Measurements from ENCODE around the gene RAD50. TPM values are rescaled to one million over a fixed set of nuclear protein-coding genes. Genes with fewer than 3 reads are reported as not detected.
"Not testable (repeated sequence)": the region's sequence is repeated elsewhere in the genome, so short reads cannot be mapped to it uniquely, and the experiment has no call there.

Gene RAD50
- total RNA-seq, 1 donor from 2014 or later, result 37.0 TPM

- DNase-seq (no peak), ATAC-seq (no peak)
- intact Hi-C loops (cut with micrococcal nuclease), result no loop called here
Observed at GRCh38 chr5:132684922-132685720, 128.3 kb downstream of the RAD50 start.

- no peak for ATAC-seq
- intact Hi-C loops (cut with micrococcal nuclease), result no loop called here
- no peak for DNase-seq
Observed at GRCh38 chr5:132686193-132686592, 129.4 kb downstream of the RAD50 start.

GRCh38 chr5:132687995-132688394, 131.2 kb downstream of the RAD50 start:
- ATAC-seq, result no peak
- intact Hi-C loops (cut with micrococcal nuclease), result no loop called here
- DNase-seq, result no peak

GRCh38 chr5:132688536-132689339, 132.0 kb downstream of the RAD50 start:
- ATAC-seq (no peak), DNase-seq (no peak)
- intact Hi-C loops (cut with micrococcal nuclease), result no loop called here

GRCh38 chr5:132689513-132689912, 132.7 kb downstream of the RAD50 start:
- intact Hi-C loops (cut with micrococcal nuclease), result no loop called here
- ATAC-seq (no peak), DNase-seq (no peak)

GRCh38 chr5:132690156-132690555, 133.4 kb downstream of the RAD50 start:
- no peak for DNase-seq
- no peak for ATAC-seq
- intact Hi-C loops (cut with micrococcal nuclease), result no loop called here

GRCh38 chr5:132691755-132692631, 135.2 kb downstream of the RAD50 start:
- DNase-seq; intact Hi-C loops (cut with micrococcal nuclease); ATAC-seq: not testable (repeated sequence)

GRCh38 chr5:132692632-132692967, 135.8 kb downstream of the RAD50 start:
- no peak for ATAC-seq
- intact Hi-C loops (cut with micrococcal nuclease), result no loop called here
- DNase-seq, result no peak

Other genes with a start within 250 kb of the RAD50 start
- gene SLC22A5, start 187.3 kb upstream of the RAD50 start, total RNA-seq, result 26.6 TPM
- gene IRF1, start 66.2 kb upstream of the RAD50 start, total RNA-seq, result 12.6 TPM
- gene IL5, start 13.5 kb upstream of the RAD50 start, total RNA-seq, result not detected
- not detected for gene IL13, start 101.2 kb downstream of the RAD50 start, total RNA-seq
- gene IL4, start 117.0 kb downstream of the RAD50 start, total RNA-seq, result not detected
- 12.4 TPM for gene KIF3A, start 180.6 kb downstream of the RAD50 start, total RNA-seq
- gene CCNI2, start 190.4 kb downstream of the RAD50 start, total RNA-seq, result 0.10 TPM
- 30.4 TPM for gene SEPTIN8, start 220.3 kb downstream of the RAD50 start, total RNA-seq

Measured in left ventricle myocardium superior (tissue), 1 donor.